IMR-90 (cell line): ENCODE data around the gene TBC1D9B. TPM values are rescaled to one million over a fixed set of nuclear protein-coding genes. Genes with fewer than 3 reads are reported as not detected.

Source experiments
- ATAC-seq: fragments of 200-7000 bp; cut with Tn5 transposase; 2 replicates; pipeline ENCODE4 v1.9.1; 2020; ENCODE audit warnings: low read depth, mild to moderate bottlenecking, moderate library complexity
- BruUV-seq: library from RNA; stranded (reverse); fragments of 400-500 nt; replicated peaks from 2 replicates; lab custom pipeline; 2021; lab: Mats Ljungman, UMichigan
- CTCF ChIA-PET: fragments of 300-600 bp; formaldehyde crosslinking; extraction: SDS; loops from one replicate; lab custom pipeline; 2021; ENCODE audit warnings: antibody characterized with exemption; lab: Yijun Ruan, JAX
- POLR2A ChIA-PET: fragments of 300-600 bp; sonication (Branson Sonifier 250); formaldehyde crosslinking; loops from one replicate; lab custom pipeline; 2022; ENCODE audit warnings: antibody characterized with exemption; ENCODE audit not compliant: unreplicated experiment; lab: Charles Lee
- DNase-seq: peaks from one replicate; pipeline ENCODE4 v3.0.0; 2013
- H2AFZ ChIP-seq: replicated peaks from 2 replicates; pipeline ENCODE3; 2013; ENCODE audit warnings: low read length, mild to moderate bottlenecking; ENCODE audit not compliant: poor library complexity
- H2AK5ac ChIP-seq: 2 replicates; pipeline ENCODE4 v1.6.1; 2013; ENCODE audit warnings: low read depth, low read length, inconsistent platforms
- H2AK9ac ChIP-seq: replicated peaks from 2 replicates; pipeline ENCODE3; 2013; ENCODE audit warnings: mild to moderate bottlenecking, low read depth, low read length, moderate library complexity; ENCODE audit not compliant: poor library complexity
- H2BK120ac ChIP-seq: 2 replicates; pipeline ENCODE4 v1.6.1; 2013; ENCODE audit warnings: low read depth, low read length, inconsistent platforms
- H2BK15ac ChIP-seq: 3 replicates; pipeline ENCODE4 v1.6.1; 2013; ENCODE audit warnings: low read depth, low read length, inconsistent platforms
- H2BK20ac ChIP-seq: 2 replicates; pipeline ENCODE4 v1.6.1; 2013; ENCODE audit warnings: low read depth, mild to moderate bottlenecking, inconsistent platforms, low read length, moderate library complexity
- H2BK5ac ChIP-seq: 2 replicates; pipeline ENCODE4 v1.6.1; 2013; ENCODE audit warnings: mild to moderate bottlenecking, low read depth, low read length, inconsistent platforms; ENCODE audit not compliant: poor library complexity, severe bottlenecking
- H3K14ac ChIP-seq: replicated peaks from 2 replicates; pipeline ENCODE4 v1.6.1; 2013; ENCODE audit warnings: low read depth, low read length, inconsistent platforms
- H3K18ac ChIP-seq: 2 replicates; pipeline ENCODE4 v1.6.1; 2013; ENCODE audit warnings: low read depth, low read length, control low read depth
- H3K23ac ChIP-seq: 2 replicates; pipeline ENCODE4 v1.6.1; 2013; ENCODE audit warnings: low read depth, low read length, inconsistent platforms
- H3K27ac ChIP-seq: 2 replicates; pipeline ENCODE4 v1.5.1; 2013; ENCODE audit warnings: mild to moderate bottlenecking, control low read depth, low read length; ENCODE audit not compliant: insufficient read depth
- H3K27me3 ChIP-seq: 2 replicates; pipeline ENCODE4 v1.6.1; 2013; ENCODE audit warnings: low read length; ENCODE audit not compliant: control insufficient read depth, insufficient read depth
- H3K36me3 ChIP-seq: 2 replicates; pipeline ENCODE4 v1.6.1; 2013; ENCODE audit warnings: low read length, mixed read lengths; ENCODE audit not compliant: control insufficient read depth, insufficient read depth
- H3K4ac ChIP-seq: 2 replicates; pipeline ENCODE4 v1.6.1; 2013; ENCODE audit warnings: low read depth, low read length, inconsistent platforms
- H3K4me1 ChIP-seq: 2 replicates; pipeline ENCODE4 v1.6.1; 2013; ENCODE audit warnings: low read length, mixed read lengths; ENCODE audit not compliant: control insufficient read depth, insufficient read depth
- H3K4me2 ChIP-seq: 2 replicates; pipeline ENCODE4 v1.6.1; 2013; ENCODE audit warnings: low read depth, mild to moderate bottlenecking, control low read depth, low read length, moderate library complexity
- H3K4me3 ChIP-seq: 2 replicates; pipeline ENCODE4 v1.5.1; 2013; ENCODE audit warnings: low read depth, mild to moderate bottlenecking, control low read depth, low read length, moderate library complexity; ENCODE audit not compliant: insufficient read depth
- H3K56ac ChIP-seq: 2 replicates; pipeline ENCODE4 v1.6.1; 2013; ENCODE audit warnings: low read length, inconsistent platforms; ENCODE audit not compliant: insufficient read depth; ENCODE audit errors: extremely low read depth
- H3K79me1 ChIP-seq, 2 experiments: 2 replicates each; pipeline ENCODE4 v1.6.1; 2013; ENCODE audit warnings: low read length in 2 of 2, inconsistent platforms in 1 of 2, low read depth in 1 of 2
- H3K9ac ChIP-seq: 2 replicates; pipeline ENCODE4 v1.6.1; 2013; ENCODE audit warnings: low read depth, low read length, control low read depth
- H3K9me1 ChIP-seq: 2 replicates; pipeline ENCODE4 v1.6.1; 2013; ENCODE audit warnings: low read length, inconsistent platforms; ENCODE audit not compliant: insufficient read depth
- H3K9me3 ChIP-seq: 2 replicates; pipeline ENCODE4 v1.6.1; 2013; ENCODE audit warnings: low read length; ENCODE audit not compliant: control insufficient read depth, insufficient read depth
- H4K20me1 ChIP-seq: 2 replicates; pipeline ENCODE4 v1.6.1; 2013; ENCODE audit warnings: low read length, inconsistent platforms; ENCODE audit not compliant: insufficient read depth
- H4K5ac ChIP-seq: 2 replicates; pipeline ENCODE4 v1.6.1; 2013; ENCODE audit warnings: mild to moderate bottlenecking, low read depth, low read length, control low read depth
- H4K8ac ChIP-seq, 2 experiments: 2 replicates each; pipeline ENCODE4 v1.6.1; 2013; ENCODE audit warnings: low read depth in 2 of 2, low read length in 2 of 2, control low read depth in 1 of 2, inconsistent platforms in 1 of 2
- H4K91ac ChIP-seq: 2 replicates; pipeline ENCODE4 v1.6.1; 2013; ENCODE audit warnings: low read depth, low read length, inconsistent platforms; ENCODE audit not compliant: insufficient read depth
- BHLHE40 ChIP-seq: fragments of 150-350 bp; IDR thresholded peaks from 2 replicates; pipeline ENCODE4 v1.6.1; 2016; ENCODE audit warnings: mild to moderate bottlenecking, low read depth, low read length
- CEBPB ChIP-seq: IDR thresholded peaks from 2 replicates; pipeline ENCODE4 v1.6.1; 2012; ENCODE audit warnings: low read depth, low read length, improper control_type of control experiment
- CHD1 ChIP-seq: IDR thresholded peaks from 2 replicates; pipeline ENCODE4 v1.6.1; 2012; ENCODE audit warnings: low read depth, low read length, improper control_type of control experiment
- CTCF ChIP-seq: conservative IDR thresholded peaks from 2 replicates; pipeline ENCODE4 v1.5.1; 2012; ENCODE audit warnings: mild to moderate bottlenecking, low read depth, low read length, improper control_type of control experiment
- FOS ChIP-seq: fragments of 150-350 bp; IDR thresholded peaks from 2 replicates; pipeline ENCODE4 v1.6.1; 2016; ENCODE audit warnings: low read depth, low read length
- MAFK ChIP-seq: IDR thresholded peaks from 2 replicates; pipeline ENCODE4 v1.6.1; 2012; ENCODE audit warnings: low read depth, low read length, improper control_type of control experiment
- MXI1 ChIP-seq: IDR thresholded peaks from 2 replicates; pipeline ENCODE4 v1.6.1; 2012; ENCODE audit warnings: low read depth, mild to moderate bottlenecking, low read length, moderate library complexity, borderline replicate concordance
- RAD21 ChIP-seq: IDR thresholded peaks from 2 replicates; pipeline ENCODE4 v1.6.1; 2012; ENCODE audit warnings: low read length, improper control_type of control experiment
- RFX5 ChIP-seq: IDR thresholded peaks from 2 replicates; pipeline ENCODE4 v1.8.0; 2012; ENCODE audit warnings: low read depth, mild to moderate bottlenecking, low read length, moderate library complexity
- SMC3 ChIP-seq: fragments of 150-350 bp; IDR thresholded peaks from 2 replicates; pipeline ENCODE4 v1.6.1; 2016; ENCODE audit warnings: low read depth, mild to moderate bottlenecking, antibody characterized with exemption, low read length, moderate library complexity
- USF2 ChIP-seq: fragments of 150-350 bp; IDR thresholded peaks from 2 replicates; pipeline ENCODE4 v1.6.1; 2017; ENCODE audit warnings: mild to moderate bottlenecking, antibody characterized with exemption, low read length, low read depth
- WGBS, 2 experiments: methylation state at CpG; one replicate each; pipeline versions ENCODE4 v1.1.5 to v1.1.7; 2013; ENCODE audit warnings: missing lambda C conversion rate in 2 of 2; ENCODE audit not compliant: insufficient read length in 1 of 2; ENCODE audit errors: extremely low coverage in 2 of 2; 5-methylcytosine and 5-hydroxymethylcytosine counted together
- dilution Hi-C: fragments of 300-500 bp; cut with HindIII; formaldehyde crosslinking; loops from one replicate; pipeline ENCODE4 v1.14.3; 2018; ENCODE audit warnings: low sequenced_read_pairs; ENCODE audit not compliant: unreplicated experiment
- in situ Hi-C: fragments of 300-500 bp; cut with MboI; formaldehyde crosslinking; loops from 3 replicates; pipeline ENCODE4 v1.14.3; 2019; ENCODE audit warnings: low sequenced_read_pairs, inconsistent platforms, mixed read lengths
- intact Hi-C: fragments of 100-400 bp; cut with micrococcal nuclease; formaldehyde crosslinking; loops from 2 replicates; pipeline ENCODE4 v1.10.0; 2022
- polyA plus RNA-seq, 3 experiments: library from polyadenylated mRNA; depleted of rRNA; stranded (reverse); fragments of >200 nt; gene quantifications; 2 replicates each; pipeline ENCODE4 v1.2.3, GENCODE V29; 2012; ENCODE audit warnings: low replicate concordance in 1 of 3
- total RNA-seq: library from RNA; depleted of rRNA; stranded (reverse); fragments of >200 nt; gene quantifications from 2 replicates; pipeline ENCODE4 v1.2.3, GENCODE V29; 2012

Gene TBC1D9B
- total and polyA plus RNA-seq, 2 of the 4 experiments (the other 2 are of a cell fraction) = 58.6 to 78.1 TPM

DNA sequence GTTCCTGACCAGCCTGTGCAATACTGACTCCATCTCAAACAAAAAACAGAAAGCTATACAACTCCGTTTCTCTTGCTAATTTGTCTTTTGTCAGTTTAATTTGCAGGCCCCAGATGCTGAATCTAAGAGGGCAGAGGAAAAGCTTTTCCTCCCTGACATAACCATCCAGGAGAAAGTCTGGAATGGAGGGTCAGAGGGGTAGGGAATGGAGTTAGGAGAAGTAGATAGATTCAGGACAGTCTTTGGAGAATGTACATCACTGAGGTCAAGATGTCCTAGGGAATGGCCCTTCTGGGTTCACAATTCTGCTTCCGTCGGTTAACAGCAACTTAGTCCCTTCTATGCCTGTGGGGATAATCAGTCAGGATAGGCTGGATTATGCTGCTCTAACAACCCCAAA, 93.6 kb downstream of the TBC1D9B start:
- ChIA-PET CTCF (no interaction called here), POLR2A (no interaction called here)
- WGBS, 2 experiments = no CpG with 5 or more reads among the region's 3 CpGs
- dilution Hi-C loops = no loop called here
- H2BK15ac ChIP-seq = no peak overlapping the region
- H4K5ac ChIP-seq = no peak overlapping the region
- no peaks in the 10 kb centered on the region for H3K27me3 ChIP-seq
- H3K79me1 ChIP-seq = peaks cover 0 to 14% of the 10 kb centered on the region in 2 experiments
- H3K36me3 ChIP-seq = peaks cover 17% of the 10 kb centered on the region
- no peak overlapping the region for H2AK5ac ChIP-seq
- no peak overlapping the region for H3K56ac ChIP-seq
- no peak overlapping the region for H3K4me2 ChIP-seq
- no peak overlapping the region for H3K18ac ChIP-seq
- no TSS peak for BruUV-seq
- H4K91ac ChIP-seq = no peak overlapping the region
- H3K23ac ChIP-seq = no peak overlapping the region
- H2BK5ac ChIP-seq = no peak overlapping the region
- H3K4me1 ChIP-seq = peaks cover 8% of the 10 kb centered on the region
- H3K9me1 ChIP-seq = peaks cover 13% of the 10 kb centered on the region
- no peak overlapping the region for H3K4me3 ChIP-seq
- TF ChIP-seq RAD21 (no peak), RFX5 (no peak), MXI1 (no peak), BHLHE40 (no peak), MAFK (no peak), CEBPB (no peak), USF2 (no peak), CTCF (no peak), FOS (no peak), SMC3 (no peak), CHD1 (no peak)
- intact Hi-C loops = no loop called here
- H4K20me1 ChIP-seq = no peaks in the 10 kb centered on the region
- no peaks in the 10 kb centered on the region; the same call in 1 of the 2 replicates for H3K9me3 ChIP-seq
- no peak overlapping the region for H2AFZ ChIP-seq
- in situ Hi-C loops = no loop called here
- no peak overlapping the region for H2BK120ac ChIP-seq
- ATAC-seq (no peak), DNase-seq (no peak)
- H3K14ac ChIP-seq = no peak overlapping the region
- H3K27ac ChIP-seq = no peak overlapping the region
- no peak overlapping the region for H3K9ac ChIP-seq
- no peak overlapping the region for H2BK20ac ChIP-seq
- no peak overlapping the region for H4K8ac ChIP-seq
- no peak overlapping the region for H3K4ac ChIP-seq
- H2AK9ac ChIP-seq = no peak overlapping the region
